Activated T-helper 2 cell treated with anti-CD3 and anti-CD28 coated beads, Interferon-gamma antibody, Interleukin-2, Interleukin-4, amounts not matched to agents 10 μg/mL and 5 μg/mL and 100 μg/mL, durations not matched to agents 14 hours and 24 hours and 36 hours (primary cell): ENCODE results near the gene NCOA7. TPM values are rescaled to one million over a fixed set of nuclear protein-coding genes. Genes with fewer than 3 reads are reported as not detected.
A peak's percentile ranks its signal among the peaks of the same experiment; 100 is the strongest.
"Not testable (repeated sequence)": the region's sequence is repeated elsewhere in the genome, so short reads cannot be mapped to it uniquely, and the experiment has no call there.

ENCODE experiments used
- DNase-seq: peaks from one replicate; pipeline ENCODE4 v3.0.0; 2021; ENCODE audit warnings: low spot score
- H3K27ac Mint-ChIP-seq: one replicate; pipeline ENCODE4 v1.8.0; 2021; ENCODE audit warnings: mixed read lengths
- H3K27me3 Mint-ChIP-seq: one replicate; pipeline ENCODE4 v1.8.0; 2021; ENCODE audit warnings: low read depth, mixed read lengths
- H3K36me3 Mint-ChIP-seq: one replicate; pipeline ENCODE4 v1.8.0; 2021; ENCODE audit warnings: low read depth, mixed read lengths
- H3K4me1 Mint-ChIP-seq: one replicate; pipeline ENCODE4 v1.8.0; 2021; ENCODE audit warnings: low read depth, mixed read lengths
- H3K4me3 Mint-ChIP-seq: one replicate; pipeline ENCODE4 v1.8.0; 2021; ENCODE audit warnings: low read depth, mild to moderate bottlenecking, moderate library complexity, mixed read lengths
- H3K9me3 Mint-ChIP-seq: one replicate; pipeline ENCODE4 v1.8.0; 2021; ENCODE audit warnings: mixed read lengths
- intact Hi-C: fragments of 100-400 bp; cut with micrococcal nuclease; formaldehyde crosslinking; loops from one replicate; pipeline ENCODE4 v1.15.1; 2023
- total RNA-seq: library from RNA; stranded (reverse); gene quantifications from 2 replicates; pipeline ENCODE4 v1.2.3, GENCODE V29; 2022

NCOA7 gene
- total RNA-seq, 1 donor from 2014 or later: 40.5 TPM

GRCh38 chr6:125947615-125948014 is 156.9 kb downstream of the NCOA7 start:
- H3K4me3 Mint-ChIP-seq: no peak overlapping the region
- no peak overlapping the region for H3K27ac Mint-ChIP-seq
- H3K36me3 Mint-ChIP-seq: no peaks in the 10 kb centered on the region
- intact Hi-C loops: no loop called here
- DNase-seq: no peak
- H3K27me3 Mint-ChIP-seq: peaks cover 3% of the 10 kb centered on the region
- H3K9me3 Mint-ChIP-seq: no peaks in the 10 kb centered on the region
- H3K4me1 Mint-ChIP-seq: peaks cover 17% of the 10 kb centered on the region

- Mint-ChIP-seq H3K36me3 (no peaks in the 10 kb centered on the region), H3K4me1 (peaks cover 17% of the 10 kb centered on the region), H3K4me3 (no peak overlapping the region), H3K27me3 (peaks cover 3% of the 10 kb centered on the region), H3K9me3 (no peaks in the 10 kb centered on the region), H3K27ac (no peak overlapping the region)
- intact Hi-C loops: no loop called here
- no peak for DNase-seq
Observed at GRCh38 chr6:125948455-125948854, 157.7 kb downstream of the NCOA7 start.

GRCh38 chr6:125949069-125949468 is 158.3 kb downstream of the NCOA7 start:
- Mint-ChIP-seq H3K36me3 (no peaks in the 10 kb centered on the region), H3K9me3 (no peaks in the 10 kb centered on the region), H3K27ac (no peak overlapping the region), H3K4me1 (peaks cover 12% of the 10 kb centered on the region), H3K4me3 (no peak overlapping the region), H3K27me3 (peaks cover 3% of the 10 kb centered on the region)
- intact Hi-C loops: no loop called here
- DNase-seq: no peak

- intact Hi-C loops: loop anchor here (10.0 kb wide), 1 partner anchor 645 kb away; the partner anchor contains the start of gene HDDC2
- DNase-seq: no peak
- Mint-ChIP-seq H3K4me3 (no peak overlapping the region), H3K27me3 (peaks cover 4% of the 10 kb centered on the region), H3K4me1 (peaks cover 10% of the 10 kb centered on the region), H3K36me3 (no peaks in the 10 kb centered on the region), H3K9me3 (no peaks in the 10 kb centered on the region), H3K27ac (no peak overlapping the region)
Observed at GRCh38 chr6:125950293-125950692, 159.5 kb downstream of the NCOA7 start.

- intact Hi-C loops: loop anchor here (10.0 kb wide), 1 partner anchor 646 kb away; the partner anchor contains the start of gene HDDC2
- H3K4me1 Mint-ChIP-seq, H3K27ac Mint-ChIP-seq, H3K27me3 Mint-ChIP-seq, DNase-seq, H3K4me3 Mint-ChIP-seq, H3K9me3 Mint-ChIP-seq, H3K36me3 Mint-ChIP-seq: not testable (repeated sequence)
Observed at GRCh38 chr6:125950716-125951115, 160.0 kb downstream of the NCOA7 start.

GRCh38 chr6:125951323-125951722 is 160.6 kb downstream of the NCOA7 start:
- peaks cover 4% of the 10 kb centered on the region for H3K27me3 Mint-ChIP-seq
- no peak overlapping the region for H3K27ac Mint-ChIP-seq
- intact Hi-C loops: loop anchor here (10.0 kb wide), 1 partner anchor 647 kb away; the partner anchor contains the start of gene HDDC2
- no peaks in the 10 kb centered on the region for H3K9me3 Mint-ChIP-seq
- H3K36me3 Mint-ChIP-seq: no peaks in the 10 kb centered on the region
- DNase-seq: no peak
- H3K4me3 Mint-ChIP-seq: no peak overlapping the region
- peaks cover 6% of the 10 kb centered on the region for H3K4me1 Mint-ChIP-seq

GRCh38 chr6:125952764-125953501 is 162.2 kb downstream of the NCOA7 start:
- Mint-ChIP-seq H3K4me3 (no peak overlapping the region), H3K36me3 (no peaks in the 10 kb centered on the region), H3K27me3 (peaks cover 4% of the 10 kb centered on the region), H3K27ac (no peak overlapping the region), H3K9me3 (no peaks in the 10 kb centered on the region), H3K4me1 (peaks cover 6% of the 10 kb centered on the region)
- intact Hi-C loops: loop anchor here (10.0 kb wide), 1 partner anchor 648 kb away; the partner anchor contains the start of gene HDDC2
- DNase-seq: no peak

GRCh38 chr6:125953502-125953875 is 162.7 kb downstream of the NCOA7 start:
- no peak for DNase-seq
- intact Hi-C loops: loop anchor here (10.0 kb wide), 1 partner anchor 649 kb away; the partner anchor contains the start of gene HDDC2
- Mint-ChIP-seq H3K4me1 (peaks cover 6% of the 10 kb centered on the region), H3K36me3 (no peaks in the 10 kb centered on the region), H3K27me3 (peaks cover 3% of the 10 kb centered on the region), H3K27ac (no peak overlapping the region), H3K9me3 (no peaks in the 10 kb centered on the region), H3K4me3 (no peak overlapping the region)

- Mint-ChIP-seq H3K36me3 (no peaks in the 10 kb centered on the region), H3K4me1 (peaks cover 6% of the 10 kb centered on the region), H3K27me3 (peaks cover 1% of the 10 kb centered on the region), H3K9me3 (no peaks in the 10 kb centered on the region), H3K27ac (no peak overlapping the region), H3K4me3 (no peak overlapping the region)
- intact Hi-C loops: loop anchor here (10.0 kb wide), 1 partner anchor 650 kb away; the partner anchor contains the start of gene HDDC2
- no peak for DNase-seq
Observed at GRCh38 chr6:125954735-125955339, 164.1 kb downstream of the NCOA7 start.

GRCh38 chr6:125955973-125956372 is 165.2 kb downstream of the NCOA7 start:
- Mint-ChIP-seq H3K4me1 (peaks cover 6% of the 10 kb centered on the region), H3K9me3 (no peaks in the 10 kb centered on the region), H3K27ac (peak overlapping the region; percentile 48), H3K36me3 (no peaks in the 10 kb centered on the region), H3K4me3 (peak overlapping the region; percentile 52), H3K27me3 (peaks cover 1% of the 10 kb centered on the region)
- no peak for DNase-seq
- intact Hi-C loops: loop anchor here (1.0 to 10.0 kb wide), 7 partner anchors 31 to 651 kb away; partner anchors contain the start of genes HDDC2 and TRMT11

GRCh38 chr6:125956506-125957390 is 166.0 kb downstream of the NCOA7 start, which contains the start of gene HINT3:
TSS of gene HINT3 (plus strand) at chr6:125956770. CDS start at chr6:125956978, 208 bp downstream.
- Mint-ChIP-seq H3K27ac (peak within 1 kb of the TSS; percentile 68), H3K4me3 (peak within 1 kb of the TSS; percentile 52), H3K9me3 (no peaks in the 10 kb centered on the region), H3K36me3 (no peaks in the 10 kb centered on the region), H3K27me3 (peaks cover 1% of the 10 kb centered on the region), H3K4me1 (peaks cover 6% of the 10 kb centered on the region)
- DNase-seq: peak; percentile 96
- intact Hi-C loops: loop anchor here (1.0 to 10.0 kb wide), 8 partner anchors 18 to 652 kb away; partner anchors contain the start of genes HDDC2 and TRMT11

- H3K4me1 Mint-ChIP-seq: peaks cover 6% of the 10 kb centered on the region
- intact Hi-C loops: loop anchor here (1.0 to 10.0 kb wide), 3 partner anchors 17 to 653 kb away; partner anchors contain the start of genes HDDC2 and TRMT11
- no peak overlapping the region for H3K27ac Mint-ChIP-seq
- no peaks in the 10 kb centered on the region for H3K9me3 Mint-ChIP-seq
- DNase-seq: no peak
- H3K4me3 Mint-ChIP-seq: no peak overlapping the region
- H3K36me3 Mint-ChIP-seq: no peaks in the 10 kb centered on the region
- H3K27me3 Mint-ChIP-seq: peaks cover 1% of the 10 kb centered on the region
Observed at GRCh38 chr6:125957391-125957693, 166.6 kb downstream of the NCOA7 start.
